Prostate gland (tissue), 2 donors: Measurements from ENCODE around the gene DTD2. TPM values are rescaled to one million over a fixed set of nuclear protein-coding genes. Genes with fewer than 3 reads are reported as not detected.
"Not testable (repeated sequence)": the region's sequence is repeated elsewhere in the genome, so short reads cannot be mapped to it uniquely, and the experiment has no call there.

Experiments
- DNase-seq: peaks from one replicate; pipeline ENCODE4 v3.0.0-alpha.2; 2019; ENCODE audit warnings: low spot score
- H3K27ac ChIP-seq, 2 donors: fragments of 200-600 bp; sonication (generic); 2 replicates each; pipeline ENCODE4 v1.5.1; 2017 to 2019
- H3K27me3 ChIP-seq: fragments of 200-600 bp; sonication (generic); replicated peaks from 2 replicates; pipeline ENCODE4 v1.5.1; 2019; ENCODE audit not compliant: insufficient read depth
- H3K36me3 ChIP-seq, 2 donors: fragments of 200-600 bp; sonication (generic); 1 replicate in 1 of 2; 2 replicates in 1 of 2; pipeline versions ENCODE4 v1.5.1 to v1.8.1; 2017 to 2019
- H3K4me1 ChIP-seq: fragments of 200-600 bp; sonication (generic); replicated peaks from 2 replicates; pipeline ENCODE4 v1.5.1; 2019
- H3K4me3 ChIP-seq, 2 donors: fragments of 200-600 bp; sonication (generic); 2 replicates each; pipeline ENCODE4 v1.5.1; 2017 to 2019
- H3K9me3 ChIP-seq: fragments of 200-600 bp; sonication (generic); 2 replicates; pipeline ENCODE4 v1.5.1; 2017
- CTCF ChIP-seq, 4 experiments: fragments of 200-600 bp in 2 of 4; fragments of 450-650 bp in 2 of 4; sonication (generic) in 2 of 4; IDR thresholded peaks; 1 replicate in 3 of 4; 2 replicates in 1 of 4; pipeline ENCODE4 v1.5.1; 2016 to 2019; ENCODE audit warnings: antibody characterized with exemption in 4 of 4, mild to moderate bottlenecking in 2 of 4, moderate library complexity in 2 of 4
- POLR2A ChIP-seq: fragments of 450-650 bp; IDR thresholded peaks from one replicate; pipeline ENCODE4 v1.6.1; 2016; ENCODE audit warnings: antibody characterized with exemption, mild to moderate bottlenecking
- POLR2AphosphoS5 ChIP-seq: sonication (generic); formaldehyde crosslinking; IDR thresholded peaks from one replicate; pipeline ENCODE4 v1.6.1; 2017; ENCODE audit warnings: antibody characterized with exemption
- WGBS: methylation state at CpG from one replicate; pipeline ENCODE4 v1.1.5; 2018; 5-methylcytosine and 5-hydroxymethylcytosine counted together
- intact Hi-C: fragments of 100-400 bp; cut with DNase I; formaldehyde crosslinking; loops from one replicate; pipeline ENCODE4 v1.14.2; 2022
- total RNA-seq, 2 donors: library from RNA; depleted of rRNA; stranded (reverse); fragments of >200 nt; gene quantifications; one replicate each; pipeline ENCODE4 v1.1.0, GENCODE V29; 2016

The DTD2 gene
- total RNA-seq, 2 donors from 2014 or later: 32.0 to 41.1 TPM

DNA sequence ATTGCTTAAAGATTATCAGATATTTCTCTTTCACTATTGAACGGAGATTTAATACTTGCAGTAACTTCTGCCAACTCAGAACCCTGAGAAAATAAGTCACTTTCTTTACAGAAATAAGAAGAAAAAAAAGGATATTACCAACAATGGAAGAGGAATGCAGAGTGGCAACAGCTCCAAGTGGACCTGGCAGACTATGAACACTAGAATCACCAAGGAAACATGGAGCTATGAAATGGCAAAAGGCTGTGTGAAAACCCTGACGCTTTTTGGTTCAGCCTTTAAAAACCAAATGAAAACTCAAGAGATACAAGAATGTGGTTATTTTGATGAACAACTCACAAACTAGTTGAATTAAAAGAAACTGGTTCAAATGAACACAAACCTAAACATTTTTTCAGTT lies 17.7 kb downstream of the DTD2 start:
- intact Hi-C loops: no loop called here
- TF ChIP-seq POLR2AphosphoS5: no peak
- TF ChIP-seq CTCF (IDR thresholded peaks at IDR 0.05): no peak
- no peak for TF ChIP-seq POLR2A
- H3K4me1 ChIP-seq: no peaks in the 10 kb centered on the region
- H3K27ac ChIP-seq: no peak overlapping the region
- no peak for DNase-seq
- H3K9me3 ChIP-seq: no peaks in the 10 kb centered on the region
- 53% methylated on average over 2 of the region's 2 CpGs for WGBS
- H3K27me3 ChIP-seq: no peaks in the 10 kb centered on the region
- H3K4me3 ChIP-seq: no peak overlapping the region
- H3K36me3 ChIP-seq: no peaks in the 10 kb centered on the region

DNA sequence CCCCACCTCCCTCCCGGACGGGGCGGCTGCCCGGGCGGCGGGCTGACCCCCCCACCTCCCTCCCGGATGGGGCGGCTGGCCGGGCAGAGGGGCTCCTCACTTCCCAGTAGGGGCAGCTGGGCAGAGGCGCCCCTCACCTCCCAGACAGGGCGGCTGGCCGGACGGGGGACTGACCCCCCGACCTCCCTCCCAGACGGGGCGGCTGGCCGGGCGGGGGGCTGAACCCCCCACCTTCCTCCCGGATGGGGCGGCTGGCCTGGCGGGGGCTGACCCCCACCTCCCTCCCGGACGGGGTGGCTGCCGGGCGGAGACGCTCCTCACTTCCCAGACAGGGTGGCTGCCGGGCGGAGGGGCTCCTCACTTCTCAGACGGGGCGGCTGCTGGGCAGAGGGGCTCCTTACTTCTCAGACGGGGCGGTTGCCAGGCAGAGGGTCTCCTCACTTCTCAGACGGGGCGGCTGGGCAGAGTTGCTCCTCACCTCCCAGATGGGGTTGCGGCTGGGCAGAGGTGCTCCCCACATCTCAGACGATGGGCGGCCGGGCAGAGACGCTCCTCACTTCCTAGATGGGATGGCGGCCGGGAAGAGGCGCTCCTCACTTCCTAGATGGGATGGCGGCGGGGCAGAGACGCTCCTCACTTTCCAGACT lies 20.1 kb downstream of the DTD2 start:
- H3K36me3 ChIP-seq, H3K4me1 ChIP-seq, H3K27ac ChIP-seq, H3K9me3 ChIP-seq, H3K4me3 ChIP-seq, intact Hi-C loops, H3K27me3 ChIP-seq, DNase-seq: not testable (repeated sequence)
- 93% methylated on average over 17 of the region's 45 CpGs for whole genome bisulfite sequencing

DNA sequence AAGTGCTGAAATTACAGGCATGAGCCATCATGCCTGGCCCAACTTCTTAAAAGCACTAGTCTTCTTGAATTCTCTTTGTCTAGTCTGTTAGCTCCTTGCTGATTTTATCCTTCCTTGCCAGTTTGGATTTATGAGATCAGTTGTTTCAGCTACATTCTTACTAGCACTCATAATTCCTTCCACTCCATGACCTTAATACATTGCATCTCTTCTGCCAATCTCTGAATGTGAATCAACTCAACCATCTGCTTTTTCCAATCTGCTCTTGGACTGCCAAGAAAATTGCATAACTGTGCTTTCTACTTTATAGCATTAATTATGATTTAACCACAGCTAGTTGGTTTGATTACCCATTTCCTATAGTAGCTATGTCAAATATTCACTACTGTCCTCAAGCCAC lies 22.0 kb downstream of the DTD2 start:
- Histone ChIP-seq H3K4me1 (no peaks in the 10 kb centered on the region), H3K4me3 (no peak overlapping the region), H3K27ac (no peak overlapping the region), H3K27me3 (no peaks in the 10 kb centered on the region), H3K36me3 (no peaks in the 10 kb centered on the region), H3K9me3 (no peaks in the 10 kb centered on the region)
- DNase-seq: no peak
- TF ChIP-seq CTCF (IDR thresholded peaks at IDR 0.05) (no peak), POLR2A (no peak), POLR2AphosphoS5 (no peak)
- intact Hi-C loops: no loop called here

DNA sequence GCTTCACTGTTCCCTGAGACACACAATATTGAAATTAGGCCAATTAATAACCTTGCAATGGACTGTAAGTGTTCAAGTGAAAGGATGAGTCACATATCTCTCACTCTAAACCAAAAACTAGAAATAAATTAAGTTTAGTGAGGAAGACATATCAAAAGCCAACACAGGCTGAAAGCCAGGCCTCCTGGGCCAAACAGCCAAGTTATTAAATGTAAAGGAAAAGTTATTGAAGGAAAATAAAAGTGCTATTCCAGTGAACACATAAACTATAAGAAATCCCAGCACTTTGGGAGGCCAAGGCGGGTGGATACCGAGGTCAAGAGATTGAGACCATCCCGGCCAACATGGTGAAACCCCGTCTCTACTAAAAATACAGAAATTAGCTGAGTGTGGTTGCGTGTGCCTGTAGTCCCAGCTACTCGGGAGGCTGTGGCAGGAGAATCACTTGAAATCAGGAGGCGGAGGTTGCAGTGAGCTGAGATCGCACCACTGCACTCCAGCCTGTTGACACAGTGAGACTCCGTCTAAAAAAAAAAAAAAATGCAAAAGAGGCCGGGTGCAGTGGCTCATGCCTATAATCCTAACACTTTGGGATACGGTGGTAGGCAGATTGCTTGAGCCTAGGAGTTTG lies 26.6 kb downstream of the DTD2 start:
- no peaks in the 10 kb centered on the region for H3K4me1 ChIP-seq
- 98% methylated on average over 11 of the region's 11 CpGs for WGBS
- intact Hi-C loops: no loop called here
- no peaks in the 10 kb centered on the region for H3K9me3 ChIP-seq
- no peak overlapping the region for H3K4me3 ChIP-seq
- no peaks in the 10 kb centered on the region for H3K36me3 ChIP-seq
- no peak overlapping the region for H3K27ac ChIP-seq
- TF ChIP-seq POLR2A: no peak
- TF ChIP-seq POLR2AphosphoS5: no peak
- TF ChIP-seq CTCF (IDR thresholded peaks at IDR 0.05): no peak
- no peak for DNase-seq
- H3K27me3 ChIP-seq: no peaks in the 10 kb centered on the region

DNA sequence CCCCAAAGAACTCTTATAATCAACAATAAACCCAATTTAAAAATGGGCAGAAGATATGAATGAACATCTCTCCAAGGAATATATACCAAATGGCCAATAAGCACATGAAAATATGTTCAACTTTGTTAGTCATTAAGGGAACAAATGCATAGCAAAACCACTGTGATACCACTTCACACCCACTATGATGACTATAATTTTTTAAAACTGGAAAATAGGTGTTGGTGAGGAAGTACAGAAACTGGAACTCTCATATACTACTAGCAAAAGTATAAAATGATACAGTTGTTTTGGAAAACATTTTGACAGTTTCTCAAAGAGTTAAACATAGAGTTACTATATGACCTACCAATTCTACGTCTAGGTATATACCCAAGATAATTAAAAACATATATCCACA lies 27.5 kb downstream of the DTD2 start:
- WGBS: 93% methylated on average over 1 of the region's 1 CpG
- no peak for DNase-seq
- intact Hi-C loops: no loop called here
- H3K4me3 ChIP-seq: no peak overlapping the region
- H3K27me3 ChIP-seq: no peaks in the 10 kb centered on the region
- H3K36me3 ChIP-seq: no peaks in the 10 kb centered on the region
- H3K4me1 ChIP-seq: no peaks in the 10 kb centered on the region
- no peak for TF ChIP-seq POLR2A
- no peaks in the 10 kb centered on the region for H3K9me3 ChIP-seq
- H3K27ac ChIP-seq: no peak overlapping the region

- H3K4me1 ChIP-seq: no peaks in the 10 kb centered on the region
- WGBS: 95% methylated on average over 1 of the region's 1 CpG
- no peaks in the 10 kb centered on the region for H3K36me3 ChIP-seq
- intact Hi-C loops: no loop called here
- no peak overlapping the region for H3K27ac ChIP-seq
- TF ChIP-seq POLR2AphosphoS5 (no peak), CTCF (IDR thresholded peaks at IDR 0.05) (no peak)
- no peak overlapping the region for H3K4me3 ChIP-seq
- no peaks in the 10 kb centered on the region for H3K9me3 ChIP-seq
- DNase-seq: no peak
- no peaks in the 10 kb centered on the region for H3K27me3 ChIP-seq
Observed at GRCh38 chr14:31428011-31428410, 29.3 kb downstream of the DTD2 start.
